Neutrophil (primary cell): Measurements from ENCODE around the gene SUN1.

Experiments
- H3K27ac ChIP-seq: fragments of 200-600 bp; sonication (generic); 2 replicates; pipeline ENCODE4 v1.5.1; 2016; ENCODE audit warnings: mild to moderate bottlenecking, moderate library complexity
- H3K27me3 ChIP-seq: fragments of 200-600 bp; sonication (generic); 2 replicates; pipeline ENCODE4 v1.6.0; 2016; ENCODE audit warnings: mild to moderate bottlenecking
- H3K36me3 ChIP-seq: fragments of 200-600 bp; sonication (generic); 2 replicates; pipeline ENCODE4 v1.5.1; 2017
- H3K4me1 ChIP-seq, 2 experiments: fragments of 200-600 bp in 1 of 2; sonication (generic) in 1 of 2; 1 replicate in 1 of 2; 2 replicates in 1 of 2; pipeline versions ENCODE4 v1.5.1 to v1.6.1; 2013 to 2016; ENCODE audit warnings: low read depth in 1 of 2, low read length in 1 of 2, mild to moderate bottlenecking in 1 of 2, moderate library complexity in 1 of 2; ENCODE audit not compliant: control insufficient read depth in 1 of 2, insufficient read depth in 1 of 2
- H3K4me3 ChIP-seq, 2 experiments: fragments of 200-600 bp in 1 of 2; sonication (generic) in 1 of 2; 1 replicate in 1 of 2; 2 replicates in 1 of 2; pipeline ENCODE4 v1.5.1; 2013 to 2016; ENCODE audit warnings: low read depth in 1 of 2, low read length in 1 of 2, mild to moderate bottlenecking in 1 of 2, moderate library complexity in 1 of 2
- H3K9me3 ChIP-seq: fragments of 200-600 bp; sonication (generic); 2 replicates; pipeline ENCODE4 v1.5.1; 2016
- TF ChIP-seq, protein P1 (sequence below): fragments of 200-600 bp; sonication (generic); IDR thresholded peaks from 2 replicates; pipeline ENCODE4 v1.5.1; 2016; ENCODE audit warnings: antibody characterized with exemption

Gene SUN1

DNA sequence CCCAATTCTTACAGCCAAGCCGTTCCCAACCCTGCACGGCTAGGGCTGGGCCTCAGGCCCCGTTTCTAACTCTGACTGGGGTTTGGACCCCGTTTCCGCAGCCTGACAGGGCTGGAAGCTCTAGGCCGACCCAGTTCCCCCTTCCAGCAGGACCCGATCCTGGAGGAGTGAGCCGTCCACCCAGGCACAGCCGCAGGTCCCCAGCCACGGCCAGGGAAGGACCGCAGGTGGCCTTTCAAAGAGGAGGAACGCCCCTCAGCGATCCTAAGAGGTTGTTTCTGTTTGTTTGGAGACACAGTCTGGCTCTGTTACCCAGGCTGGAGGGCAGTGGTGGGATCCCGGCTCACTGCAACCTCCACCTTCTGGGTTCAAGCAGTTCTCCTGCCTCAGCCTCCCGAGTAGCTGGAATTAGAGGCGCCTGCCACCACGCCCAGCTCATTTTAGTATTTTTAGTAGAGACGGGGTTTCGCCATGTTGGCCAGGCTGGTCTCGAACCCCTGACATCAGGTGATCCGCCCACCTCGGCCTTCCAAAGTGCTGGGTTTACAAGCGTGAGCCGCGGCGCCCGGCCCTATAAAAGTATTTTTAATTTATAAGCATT is 43.3 kb downstream of the SUN1 start:
- Histone ChIP-seq H3K4me1 (peaks cover 17 to 21% of the 10 kb centered on the region in 2 experiments), H3K36me3 (peaks cover 4% of the 10 kb centered on the region), H3K4me3 (peak overlapping the region; percentile 42 to 71), H3K27ac (peak overlapping the region; percentile 90), H3K27me3 (no peaks in the 10 kb centered on the region), H3K9me3 (no peaks in the 10 kb centered on the region)
- TF ChIP-seq, protein P1, sequence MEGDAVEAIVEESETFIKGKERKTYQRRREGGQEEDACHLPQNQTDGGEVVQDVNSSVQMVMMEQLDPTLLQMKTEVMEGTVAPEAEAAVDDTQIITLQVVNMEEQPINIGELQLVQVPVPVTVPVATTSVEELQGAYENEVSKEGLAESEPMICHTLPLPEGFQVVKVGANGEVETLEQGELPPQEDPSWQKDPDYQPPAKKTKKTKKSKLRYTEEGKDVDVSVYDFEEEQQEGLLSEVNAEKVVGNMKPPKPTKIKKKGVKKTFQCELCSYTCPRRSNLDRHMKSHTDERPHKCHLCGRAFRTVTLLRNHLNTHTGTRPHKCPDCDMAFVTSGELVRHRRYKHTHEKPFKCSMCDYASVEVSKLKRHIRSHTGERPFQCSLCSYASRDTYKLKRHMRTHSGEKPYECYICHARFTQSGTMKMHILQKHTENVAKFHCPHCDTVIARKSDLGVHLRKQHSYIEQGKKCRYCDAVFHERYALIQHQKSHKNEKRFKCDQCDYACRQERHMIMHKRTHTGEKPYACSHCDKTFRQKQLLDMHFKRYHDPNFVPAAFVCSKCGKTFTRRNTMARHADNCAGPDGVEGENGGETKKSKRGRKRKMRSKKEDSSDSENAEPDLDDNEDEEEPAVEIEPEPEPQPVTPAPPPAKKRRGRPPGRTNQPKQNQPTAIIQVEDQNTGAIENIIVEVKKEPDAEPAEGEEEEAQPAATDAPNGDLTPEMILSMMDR, result no peak

- peaks cover 4% of the 10 kb centered on the region for H3K36me3 ChIP-seq
- H3K4me3 ChIP-seq, result peak within 1 kb of the TSS; percentile 71 to 88
- H3K9me3 ChIP-seq, result no peaks in the 10 kb centered on the region
- H3K27me3 ChIP-seq, result no peaks in the 10 kb centered on the region
- TF ChIP-seq, protein P1, result peak; percentile 20
- peak within 1 kb of the TSS; percentile 90 for H3K27ac ChIP-seq
- H3K4me1 ChIP-seq, result peaks cover 17 to 21% of the 10 kb centered on the region in 2 experiments
These were observed 44.0 kb downstream of the SUN1 start, which contains the start of gene GET4 for GRCh38 chr7:876077-876971. TSS of gene GET4 (plus strand) at chr7:876554. CDS start at chr7:876646, 92 bp downstream.

- peaks cover 4% of the 10 kb centered on the region for H3K36me3 ChIP-seq
- H3K27me3 ChIP-seq, result no peaks in the 10 kb centered on the region
These were observed 44.7 kb downstream of the SUN1 start for GRCh38 chr7:876972-877311.

GRCh38 chr7:877312-878232 is 45.3 kb downstream of the SUN1 start:
- Histone ChIP-seq H3K27ac (peak overlapping the region; percentile 90), H3K36me3 (peaks cover 4% of the 10 kb centered on the region), H3K9me3 (no peaks in the 10 kb centered on the region), H3K4me3 (peak overlapping the region; percentile 71 to 88), H3K27me3 (no peaks in the 10 kb centered on the region), H3K4me1 (peaks cover 17 to 21% of the 10 kb centered on the region in 2 experiments)
- TF ChIP-seq, protein P1, result no peak

More at GRCh38 chr7:876972-877311, 44.7 kb downstream of the SUN1 start:
- TF ChIP-seq, protein P1, result no peak
- H3K27ac ChIP-seq, result peak overlapping the region; percentile 90
- H3K9me3 ChIP-seq, result no peaks in the 10 kb centered on the region
- H3K4me3 ChIP-seq, result peak overlapping the region; percentile 71 to 88
- H3K4me1 ChIP-seq, result peaks cover 17 to 21% of the 10 kb centered on the region in 2 experiments

- TF ChIP-seq, protein P1, result no peak
- peaks cover 9 to 21% of the 10 kb centered on the region in 2 experiments for H3K4me1 ChIP-seq
- no peaks in the 10 kb centered on the region for H3K27me3 ChIP-seq
- no peaks in the 10 kb centered on the region for H3K9me3 ChIP-seq
- H3K36me3 ChIP-seq, result peaks cover 8% of the 10 kb centered on the region
- H3K27ac ChIP-seq, result no peak overlapping the region
- H3K4me3 ChIP-seq, result no peak overlapping the region
These were observed 46.8 kb downstream of the SUN1 start for GRCh38 chr7:879093-879492.
